GM19043 (cell line): ENCODE measurements around the gene ZNRF4.

Experiments
- ATAC-seq: cut with Tn5 transposase; IDR thresholded peaks from one replicate; pipeline ENCODE4 v1.9.1; 2021; ENCODE audit warnings: low read depth; ENCODE audit not compliant: unreplicated experiment

The ZNRF4 gene

GRCh38 chr19:5498830-5499550 is 43.8 kb downstream of the ZNRF4 start:
- no peak for ATAC-seq

- ATAC-seq, result no peak
Measured at GRCh38 chr19:5501907-5502306, 46.7 kb downstream of the ZNRF4 start.

- no peak for ATAC-seq
Measured at GRCh38 chr19:5503598-5503997, 48.4 kb downstream of the ZNRF4 start.

GRCh38 chr19:5504114-5504513 is 48.9 kb downstream of the ZNRF4 start:
- ATAC-seq, result no peak
